Spleen (tissue), 11 donors: Measurements from ENCODE around the gene LYPD4. TPM values are rescaled to one million over a fixed set of nuclear protein-coding genes. Genes with fewer than 3 reads are reported as not detected.
"Not testable (repeated sequence)": the region's sequence is repeated elsewhere in the genome, so short reads cannot be mapped to it uniquely, and the experiment has no call there.

Source experiments
- DNase-seq: peaks from one replicate; pipeline ENCODE4 v3.0.0-alpha.2; 2020
- H3K27ac ChIP-seq, 8 donors: fragments of 200-600 bp; sonication (generic) in 7 of 8; 1 replicate in 4 of 8; 2 replicates in 4 of 8; pipeline versions ENCODE4 v1.5.0 to v1.8.0; 2016 to 2021; ENCODE audit warnings: inconsistent platforms in 4 of 8, mild to moderate bottlenecking in 4 of 8, moderate library complexity in 1 of 8
- H3K27me3 ChIP-seq, 7 donors: fragments of 200-600 bp; sonication (generic) in 6 of 7; replicated peaks in 1 of 7; 1 replicate in 4 of 7; 2 replicates in 3 of 7; pipeline versions ENCODE4 v1.5.0 to v1.8.0; 2016 to 2021; ENCODE audit warnings: inconsistent platforms in 3 of 7, mild to moderate bottlenecking in 1 of 7
- H3K36me3 ChIP-seq, 6 donors: fragments of 200-600 bp; sonication (generic) in 5 of 6; 1 replicate in 4 of 6; 2 replicates in 2 of 6; pipeline versions ENCODE4 v1.5.0 to v1.8.0; 2016 to 2021; ENCODE audit warnings: inconsistent platforms in 2 of 6
- H3K4me1 ChIP-seq, 6 donors: fragments of 200-600 bp; sonication (generic) in 5 of 6; 1 replicate in 3 of 6; 2 replicates in 3 of 6; pipeline versions ENCODE4 v1.5.0 to v1.8.0; 2016 to 2021; ENCODE audit warnings: inconsistent platforms in 3 of 6
- H3K4me3 ChIP-seq, 8 donors: fragments of 200-600 bp; sonication (generic) in 7 of 8; 1 replicate in 4 of 8; 2 replicates in 4 of 8; pipeline versions ENCODE4 v1.5.0 to v1.8.0; 2016 to 2021; ENCODE audit warnings: inconsistent platforms in 4 of 8, mild to moderate bottlenecking in 4 of 8, moderate library complexity in 2 of 8
- H3K9me3 ChIP-seq, 8 donors: fragments of 200-600 bp; sonication (generic) in 7 of 8; 1 replicate in 4 of 8; 2 replicates in 4 of 8; pipeline versions ENCODE4 v1.5.0 to v1.8.0; 2016 to 2021; ENCODE audit warnings: inconsistent platforms in 4 of 8
- POLR2A ChIP-seq, 3 donors: fragments of 450-650 bp; IDR thresholded peaks; one replicate each; pipeline ENCODE4 v1.5.1; 2017; ENCODE audit warnings: antibody characterized with exemption in 3 of 3, mild to moderate bottlenecking in 1 of 3
- POLR2AphosphoS5 ChIP-seq, 3 donors: sonication (generic); formaldehyde crosslinking; IDR thresholded peaks; one replicate each; pipeline ENCODE4 v1.5.1; 2017; ENCODE audit warnings: antibody characterized with exemption in 3 of 3
- WGBS, 5 donors: extraction: QIAGEN DNeasy Blood & Tissue Kit in 3 of 5; methylation state at CpG; one replicate each; pipeline versions ENCODE4 v1.1.5 to v1.1.7; 2013 to 2018; 5-methylcytosine and 5-hydroxymethylcytosine counted together
- intact Hi-C: fragments of 100-400 bp; cut with DNase I; formaldehyde crosslinking; loops from one replicate; pipeline ENCODE4 v1.15.0; 2023; ENCODE audit warnings: low total_unique reads
- polyA plus RNA-seq, 3 donors: library from polyadenylated mRNA; stranded (reverse); fragments of 200-250 nt; gene quantifications; one replicate each; pipeline ENCODE4 v1.2.1, GENCODE V29; 2013
- total RNA-seq, 7 donors: library from RNA; depleted of rRNA in 3 of 7; stranded (reverse); fragments of >200 nt in 3 of 7; fragmentation: NEBNext Ultra II Directional in 4 of 7; extraction: Animal tissue kit (Norgen Biotek cat#: 25700) in 4 of 7; gene quantifications; one replicate each; pipeline versions ENCODE4 v1.1.0 to v1.2.1, GENCODE V29; 2016 to 2021
- TF ChIP-seq, protein P1 (sequence below), 11 experiments: fragments of 200-600 bp in 7 of 11; fragments of 450-650 bp in 4 of 11; sonication (generic) in 4 of 11; IDR thresholded peaks in 8 of 11; conservative IDR thresholded peaks in 3 of 11; 1 replicate in 7 of 11; 2 replicates in 4 of 11; pipeline versions ENCODE4 v1.4.0 to v1.8.0; 2016 to 2021; ENCODE audit warnings: antibody characterized with exemption in 11 of 11, inconsistent platforms in 4 of 11, mild to moderate bottlenecking in 1 of 11
- donor health status: healthy with polysubstance abuse.
- donor health status: DM: no; HTN: no; CAD: no; lungs with moderate emphysema.
- donor health status: DM: no; HTN: no; CAD: no.
- donor health status: Bipolar disorder and iron deficiency.
- donor health status: healthy.
- donor health status: DM: no; HTN: no; CAD: no.
- donor health status: DM: yes; HTN: yes; CAD: no.

Gene LYPD4
- total and polyA plus RNA-seq, 10 donors, result 0.04 TPM; not detected in 9

DNA sequence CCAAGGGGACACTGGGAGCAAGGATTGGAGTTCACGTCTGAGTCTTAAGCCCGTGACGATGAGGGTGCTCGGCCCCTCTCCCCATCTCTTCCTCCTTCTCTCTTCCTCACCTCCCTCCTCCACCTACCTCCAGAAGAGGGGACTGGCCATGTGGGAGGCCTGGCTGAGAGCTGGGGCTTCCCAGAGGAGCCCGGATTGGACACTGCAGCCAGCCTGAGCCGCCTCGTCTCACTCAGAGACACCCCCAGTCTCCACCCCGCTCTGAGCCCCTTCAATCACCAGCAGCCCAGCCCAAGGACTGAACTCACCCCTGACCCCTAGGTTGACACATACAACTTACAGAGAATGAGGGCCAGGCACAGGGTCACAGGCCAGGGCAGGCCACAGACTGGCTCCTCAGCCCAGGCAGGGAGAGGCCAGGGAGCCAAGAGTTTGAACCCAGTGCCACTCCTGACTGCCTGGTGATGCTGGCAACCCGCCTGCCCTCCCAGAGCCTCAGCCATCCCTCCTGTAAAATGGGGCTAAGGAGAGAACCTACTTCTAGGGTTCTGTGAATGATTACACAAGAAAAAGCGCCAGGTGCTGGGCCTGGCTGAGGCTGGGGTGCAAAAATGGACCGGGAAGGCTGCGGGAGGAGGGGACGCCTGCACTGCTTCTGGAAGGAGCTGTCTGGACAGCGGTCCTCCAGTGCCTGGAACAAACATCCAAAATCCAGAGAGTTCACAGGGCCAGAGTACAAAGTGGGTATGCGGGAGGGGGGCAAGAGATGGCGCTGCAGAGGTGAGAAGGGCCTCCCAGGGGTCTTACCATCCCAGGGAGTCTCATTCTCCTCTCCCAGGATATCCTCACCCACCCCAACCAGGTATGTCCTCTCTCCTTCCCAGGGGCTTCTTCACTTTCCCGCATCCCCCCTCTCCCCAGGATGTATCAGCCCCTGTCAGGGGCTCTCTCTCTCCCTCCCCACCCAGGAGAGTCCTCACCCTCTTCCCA is 33.7 kb upstream of the LYPD4 start:
- WGBS, 5 donors, result 60 to 66% (median 62%) methylated on average over 17 of the region's 17 CpGs
- no peak for DNase-seq
- Histone ChIP-seq H3K9me3 (no peaks in the 10 kb centered on the region), H3K27me3 (no peaks in the 10 kb centered on the region), H3K36me3 (peaks cover 0 to 33% (median 3%) of the 10 kb centered on the region in 6 donors), H3K4me1 (peaks cover 29 to 97% (median 91%) of the 10 kb centered on the region in 6 donors), H3K27ac (peak overlapping the region; percentile 75 to 99 (median 88)), H3K4me3 (peak overlapping the region; percentile 38 to 81 (median 56))
- TF ChIP-seq POLR2A (IDR thresholded peaks at IDR 0.05) (no peak), POLR2AphosphoS5 (IDR thresholded peaks at IDR 0.05) (no peak)
- TF ChIP-seq, protein P1, sequence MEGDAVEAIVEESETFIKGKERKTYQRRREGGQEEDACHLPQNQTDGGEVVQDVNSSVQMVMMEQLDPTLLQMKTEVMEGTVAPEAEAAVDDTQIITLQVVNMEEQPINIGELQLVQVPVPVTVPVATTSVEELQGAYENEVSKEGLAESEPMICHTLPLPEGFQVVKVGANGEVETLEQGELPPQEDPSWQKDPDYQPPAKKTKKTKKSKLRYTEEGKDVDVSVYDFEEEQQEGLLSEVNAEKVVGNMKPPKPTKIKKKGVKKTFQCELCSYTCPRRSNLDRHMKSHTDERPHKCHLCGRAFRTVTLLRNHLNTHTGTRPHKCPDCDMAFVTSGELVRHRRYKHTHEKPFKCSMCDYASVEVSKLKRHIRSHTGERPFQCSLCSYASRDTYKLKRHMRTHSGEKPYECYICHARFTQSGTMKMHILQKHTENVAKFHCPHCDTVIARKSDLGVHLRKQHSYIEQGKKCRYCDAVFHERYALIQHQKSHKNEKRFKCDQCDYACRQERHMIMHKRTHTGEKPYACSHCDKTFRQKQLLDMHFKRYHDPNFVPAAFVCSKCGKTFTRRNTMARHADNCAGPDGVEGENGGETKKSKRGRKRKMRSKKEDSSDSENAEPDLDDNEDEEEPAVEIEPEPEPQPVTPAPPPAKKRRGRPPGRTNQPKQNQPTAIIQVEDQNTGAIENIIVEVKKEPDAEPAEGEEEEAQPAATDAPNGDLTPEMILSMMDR (IDR thresholded peaks at IDR 0.05 in 8 of 11, conservative IDR thresholded peaks at IDR 0.05 in 3 of 11), result no peak
- intact Hi-C loops, result no loop called here

DNA sequence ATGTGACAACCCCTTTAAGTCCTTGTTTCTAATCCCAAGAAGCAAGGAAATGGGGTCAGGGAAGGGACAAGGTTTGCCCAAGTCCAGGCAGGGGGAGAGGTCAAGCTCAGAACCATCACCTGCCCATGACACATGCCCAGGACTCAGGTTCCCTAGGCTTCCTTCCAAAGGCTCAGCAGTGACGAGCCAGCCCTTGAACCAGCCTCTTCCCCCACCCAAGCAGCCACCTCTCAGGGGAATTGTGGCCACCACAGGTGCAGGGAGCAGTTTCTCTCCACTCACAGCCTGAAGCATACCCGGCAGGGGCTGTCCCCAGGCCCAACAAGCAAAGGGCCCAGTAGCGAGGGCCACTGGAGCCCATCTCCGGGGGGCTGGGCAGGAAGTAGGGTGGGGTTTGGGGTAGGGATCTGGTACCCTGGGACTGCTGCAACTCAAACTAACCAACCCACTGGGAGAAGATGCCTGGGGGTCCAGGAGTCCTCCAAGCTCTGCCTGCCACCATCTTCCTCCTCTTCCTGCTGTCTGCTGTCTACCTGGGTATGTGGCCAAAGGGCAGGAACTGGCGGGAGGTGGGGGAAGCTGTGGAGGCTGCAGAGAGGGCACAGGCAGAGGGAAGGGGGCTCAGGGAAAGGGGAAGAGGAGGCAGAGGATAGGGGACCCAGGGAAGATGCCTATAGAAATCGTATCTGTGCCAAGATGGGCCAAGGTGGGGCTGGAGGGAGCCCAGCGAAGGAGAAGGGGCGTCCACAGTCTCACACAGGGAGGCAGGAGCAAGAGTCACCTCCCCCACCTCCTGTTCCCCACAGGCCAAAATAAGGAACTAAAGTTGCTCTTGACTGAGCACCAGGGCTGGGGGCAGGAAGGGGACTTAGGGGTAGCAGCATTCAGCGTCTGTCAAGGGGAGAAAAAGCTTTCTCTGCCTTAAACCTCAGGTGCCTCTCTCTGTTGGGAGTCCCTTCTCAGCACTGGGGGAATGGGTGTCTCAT is 32.7 kb upstream of the LYPD4 start, which contains the start of gene CD79A:
CD79A (plus strand) TSS at position 433 of the 986 bp plus-strand sequence; CDS start at position 459, 26 bp downstream.
- Histone ChIP-seq H3K27me3 (no peaks in the 10 kb centered on the region), H3K9me3 (no peaks in the 10 kb centered on the region), H3K4me1 (peaks cover 38 to 100% (median 96%) of the 10 kb centered on the region in 6 donors), H3K27ac (peak within 1 kb of the TSS; percentile 75 to 99 (median 88)), H3K36me3 (peaks cover 0 to 42% (median 5%) of the 10 kb centered on the region in 6 donors), H3K4me3 (peak within 1 kb of the TSS; percentile 38 to 81 (median 56))
- WGBS, 5 donors, result 27 to 47% (median 31%) methylated on average over 9 of the region's 9 CpGs
- DNase-seq, result peak; percentile 96
- peak; percentile 85 to 88 (median 85) for TF ChIP-seq POLR2AphosphoS5 (IDR thresholded peaks at IDR 0.05)
- TF ChIP-seq, protein P1 (IDR thresholded peaks at IDR 0.05 in 8 of 11, conservative IDR thresholded peaks at IDR 0.05 in 3 of 11), result peak in 1 of 11 experiments; percentile 4
- TF ChIP-seq POLR2A (IDR thresholded peaks at IDR 0.05), result peak in 1 of 3 donors; percentile 26
- intact Hi-C loops, result no loop called here

DNA sequence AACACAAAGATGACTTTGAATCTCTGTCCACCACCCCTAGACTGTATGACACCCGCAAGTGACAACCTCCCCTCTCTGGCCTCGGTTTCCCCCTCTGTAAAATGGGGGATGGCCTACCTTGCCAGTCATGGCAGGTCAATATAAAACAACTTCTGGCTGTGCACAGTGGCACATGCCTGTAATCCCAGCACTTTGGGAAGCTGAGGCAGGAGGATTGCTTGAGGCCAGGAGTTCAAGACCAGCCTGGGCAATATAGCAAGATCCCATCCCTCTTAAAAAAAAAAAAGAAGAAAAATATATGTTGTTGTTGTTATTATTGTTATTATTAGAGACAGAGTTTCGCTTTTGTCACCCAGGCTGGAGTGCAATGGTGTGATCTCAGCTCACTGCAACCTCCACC is 31.5 kb upstream of the LYPD4 start:
- intact Hi-C loops, H3K27me3 ChIP-seq, DNase-seq, H3K9me3 ChIP-seq: not testable (repeated sequence)
- 62 to 72% (median 65%) methylated on average over 3 of the region's 3 CpGs for WGBS, 5 donors
- Histone ChIP-seq H3K27ac (peak overlapping the region; percentile 75 to 99 (median 88)), H3K4me3 (peak overlapping the region in 1 of 8 donors; percentile 81), H3K4me1 (peaks cover 45 to 100% (median 96%) of the 10 kb centered on the region in 6 donors), H3K36me3 (peaks cover 0 to 50% (median 15%) of the 10 kb centered on the region in 6 donors)
